HEK293 (cell line): Measurements from ENCODE around the gene SCYL1.

Experiments
- AEBP2 ChIP-seq: fragments of 450-650 bp; formaldehyde crosslinking; IDR thresholded peaks from 2 replicates; pipeline ENCODE4 v1.5.1; 2016; ENCODE audit warnings: missing biosample characterization, missing genetic modification characterization, borderline replicate concordance
- FEZF1 ChIP-seq: fragments of 450-650 bp; formaldehyde crosslinking; IDR thresholded peaks from 2 replicates; pipeline ENCODE4 v1.5.1; 2016; ENCODE audit warnings: missing biosample characterization, missing genetic modification characterization
- HIC1 ChIP-seq: fragments of 450-650 bp; formaldehyde crosslinking; IDR thresholded peaks from 2 replicates; pipeline ENCODE4 v1.5.1; 2016; ENCODE audit warnings: missing biosample characterization, missing genetic modification characterization
- KLF1 ChIP-seq: fragments of 450-650 bp; formaldehyde crosslinking; IDR thresholded peaks from 2 replicates; pipeline ENCODE4 v1.5.1; 2016; ENCODE audit warnings: missing biosample characterization, missing genetic modification characterization
- KLF8 ChIP-seq: fragments of 450-650 bp; formaldehyde crosslinking; IDR thresholded peaks from 2 replicates; pipeline ENCODE4 v1.5.1; 2016; ENCODE audit warnings: missing biosample characterization, missing genetic modification characterization
- OSR2 ChIP-seq: fragments of 450-650 bp; formaldehyde crosslinking; IDR thresholded peaks from 2 replicates; pipeline ENCODE4 v1.5.1; 2016; ENCODE audit warnings: missing biosample characterization, missing genetic modification characterization
- OVOL3 ChIP-seq: fragments of 450-650 bp; formaldehyde crosslinking; IDR thresholded peaks from 2 replicates; pipeline ENCODE4 v1.5.1; 2016; ENCODE audit warnings: missing biosample characterization, missing genetic modification characterization
- RBAK ChIP-seq: fragments of 450-650 bp; formaldehyde crosslinking; IDR thresholded peaks from 2 replicates; pipeline ENCODE4 v1.5.1; 2016; ENCODE audit warnings: missing biosample characterization, missing genetic modification characterization
- REST ChIP-seq: fragments of 450-650 bp; formaldehyde crosslinking; IDR thresholded peaks from 2 replicates; pipeline ENCODE4 v1.5.1; 2016; ENCODE audit warnings: missing biosample characterization, missing genetic modification characterization
- SCRT2 ChIP-seq: fragments of 450-650 bp; formaldehyde crosslinking; IDR thresholded peaks from 2 replicates; pipeline ENCODE4 v1.5.1; 2016; ENCODE audit warnings: missing biosample characterization, missing genetic modification characterization
- SETDB1 ChIP-seq: IDR thresholded peaks from one replicate; pipeline ENCODE4 v1.6.1; 2017; ENCODE audit warnings: mild to moderate bottlenecking, low read length, moderate library complexity, mixed read lengths; ENCODE audit not compliant: insufficient read length
- SP3 ChIP-seq: fragments of 450-650 bp; formaldehyde crosslinking; IDR thresholded peaks from 2 replicates; pipeline ENCODE4 v1.5.1; 2016; ENCODE audit warnings: missing biosample characterization, missing genetic modification characterization
- ZBTB6 ChIP-seq: fragments of 450-650 bp; formaldehyde crosslinking; IDR thresholded peaks from 2 replicates; pipeline ENCODE4 v1.5.1; 2017; ENCODE audit warnings: missing biosample characterization, missing genetic modification characterization
- ZNF133 ChIP-seq: fragments of 450-650 bp; formaldehyde crosslinking; IDR thresholded peaks from 2 replicates; pipeline ENCODE4 v1.5.1; 2016; ENCODE audit warnings: missing biosample characterization, missing genetic modification characterization
- ZNF18 ChIP-seq: fragments of 450-650 bp; formaldehyde crosslinking; IDR thresholded peaks from 2 replicates; pipeline ENCODE4 v1.5.1; 2016; ENCODE audit warnings: missing biosample characterization, missing genetic modification characterization
- ZNF184 ChIP-seq: fragments of 450-650 bp; IDR thresholded peaks from 2 replicates; pipeline ENCODE4 v1.5.1; 2018; ENCODE audit warnings: missing biosample characterization, mild to moderate bottlenecking, missing genetic modification characterization
- ZNF214 ChIP-seq: fragments of 450-650 bp; formaldehyde crosslinking; IDR thresholded peaks from 2 replicates; pipeline ENCODE4 v1.5.1; 2017; ENCODE audit warnings: missing biosample characterization, mild to moderate bottlenecking, missing genetic modification characterization, borderline replicate concordance
- ZNF398 ChIP-seq: fragments of 450-650 bp; formaldehyde crosslinking; IDR thresholded peaks from 2 replicates; pipeline ENCODE4 v1.5.1; 2017; ENCODE audit warnings: missing biosample characterization, missing genetic modification characterization
- ZNF404 ChIP-seq: fragments of 450-650 bp; formaldehyde crosslinking; IDR thresholded peaks from 2 replicates; pipeline ENCODE4 v1.5.1; 2017; ENCODE audit warnings: missing biosample characterization, missing genetic modification characterization
- ZNF580 ChIP-seq: fragments of 450-650 bp; formaldehyde crosslinking; IDR thresholded peaks from 2 replicates; pipeline ENCODE4 v1.5.1; 2016; ENCODE audit warnings: missing biosample characterization, missing genetic modification characterization
- ZNF629 ChIP-seq: fragments of 450-650 bp; formaldehyde crosslinking; IDR thresholded peaks from 2 replicates; pipeline ENCODE4 v1.5.1; 2017; ENCODE audit warnings: missing biosample characterization, missing genetic modification characterization
- ZNF645 ChIP-seq: fragments of 450-650 bp; formaldehyde crosslinking; IDR thresholded peaks from 2 replicates; pipeline ENCODE4; 2016; ENCODE audit warnings: missing biosample characterization, missing genetic modification characterization
- ZNF768 ChIP-seq: fragments of 450-650 bp; formaldehyde crosslinking; IDR thresholded peaks from 2 replicates; pipeline ENCODE4 v1.5.1; 2018; ENCODE audit warnings: missing biosample characterization, mild to moderate bottlenecking, missing genetic modification characterization
- ZNF777 ChIP-seq: fragments of 450-650 bp; formaldehyde crosslinking; IDR thresholded peaks from 2 replicates; pipeline ENCODE4 v1.5.1; 2017; ENCODE audit warnings: missing biosample characterization, missing genetic modification characterization, borderline replicate concordance
- ZNF843 ChIP-seq: fragments of 450-650 bp; formaldehyde crosslinking; IDR thresholded peaks from 2 replicates; pipeline ENCODE4 v1.5.1; 2016; ENCODE audit warnings: missing biosample characterization, missing genetic modification characterization

The SCYL1 gene

GRCh38 chr11:65497141-65498041 lies 27.5 kb upstream of the SCYL1 start (continued):
- TF ChIP-seq ZNF18 (tag by site-specific recombination) = no peak
- peak; percentile 99 for TF ChIP-seq SCRT2
- TF ChIP-seq FEZF1 = no peak
- peak; percentile 96 for TF ChIP-seq KLF8
- TF ChIP-seq OSR2 = 0 out of 2 replicates have a peak, but pooled peaks have one; percentile 24
- peak; percentile 67; the same call in 1 of the 2 replicates for TF ChIP-seq ZNF843 (tag by site-specific recombination)
- TF ChIP-seq KLF1 = peak; percentile 82
- TF ChIP-seq HIC1 (tag by site-specific recombination) = peak; percentile 98
- no peak for TF ChIP-seq RBAK
- no peak for TF ChIP-seq REST
- TF ChIP-seq ZNF580 (tag by site-specific recombination) = no peak
- no peak for TF ChIP-seq ZNF768
- no peak for TF ChIP-seq ZNF133 (tag by site-specific recombination)
- no peak for TF ChIP-seq AEBP2 (tag by site-specific recombination)
- 0 out of 2 replicates have a peak, but pooled peaks have one; percentile 37 for TF ChIP-seq ZNF184 (tag by site-specific recombination)
- peak; percentile 85 for TF ChIP-seq SP3
- no peak for TF ChIP-seq SETDB1
- TF ChIP-seq ZNF777 = no peak
- no peak for TF ChIP-seq ZNF214
- TF ChIP-seq ZNF645 = no peak
- no peak for TF ChIP-seq ZNF404 (tag by site-specific recombination)
- peak; percentile 80 for TF ChIP-seq ZBTB6
- TF ChIP-seq OVOL3 (tag by site-specific recombination) = no peak
- peak; percentile 67 for TF ChIP-seq ZNF629 (tag by site-specific recombination)
- TF ChIP-seq ZNF398 (tag by site-specific recombination) = peak; percentile 46
